SU-DHL-6 (cell line): ENCODE results near the gene SORCS2.

Experiments used
- H2AFZ ChIP-seq: fragments of 200-600 bp; sonication (generic); 2 replicates; pipeline ENCODE4 v1.6.1; 2014; ENCODE audit warnings: low read depth, mild to moderate bottlenecking, moderate library complexity, mixed read lengths, antibody characterized with exemption, low read length; ENCODE audit not compliant: severe bottlenecking
- H3F3A ChIP-seq: fragments of 200-600 bp; shearing (Covaris generic); 2 replicates; pipeline ENCODE4 v1.6.0; 2016; ENCODE audit warnings: antibody characterized with exemption, mild to moderate bottlenecking; ENCODE audit not compliant: insufficient read depth
- H3K27ac ChIP-seq: fragments of 200-600 bp; sonication (generic); 2 replicates; pipeline ENCODE4 v1.5.1; 2016; ENCODE audit warnings: low read depth, mild to moderate bottlenecking, low read length, moderate library complexity, mixed read lengths
- H3K27me3 ChIP-seq: fragments of 200-600 bp; sonication (generic), shearing (Covaris generic); 2 replicates; pipeline ENCODE4 v1.6.0; 2014; ENCODE audit warnings: mild to moderate bottlenecking, low read length
- H3K36me3 ChIP-seq: fragments of 200-600 bp; sonication (generic); 2 replicates; pipeline ENCODE4 v1.6.1; 2014; ENCODE audit warnings: mild to moderate bottlenecking, low read length, mixed read lengths
- H3K4me2 ChIP-seq: fragments of 300-600, 200-600 bp; shearing (Covaris generic), sonication (generic); 2 replicates; pipeline ENCODE4 v1.6.0; 2014; ENCODE audit warnings: low read length, low read depth, mild to moderate bottlenecking; ENCODE audit not compliant: poor library complexity, severe bottlenecking
- H3K4me3 ChIP-seq: fragments of 200-600 bp; sonication (generic); 2 replicates; pipeline ENCODE4 v1.5.1; 2014; ENCODE audit warnings: antibody characterized with exemption, low read length, mild to moderate bottlenecking, mixed read lengths; ENCODE audit not compliant: insufficient read depth, poor library complexity, severe bottlenecking
- H3K79me2 ChIP-seq: fragments of 200-600 bp; sonication (generic); 2 replicates; pipeline ENCODE4 v1.6.1; 2014; ENCODE audit warnings: mild to moderate bottlenecking, low read length, moderate library complexity; ENCODE audit not compliant: insufficient read depth
- H3K9ac ChIP-seq: fragments of 200-600 bp; sonication (generic); 2 replicates; pipeline ENCODE4 v1.7.0; 2014; ENCODE audit warnings: mild to moderate bottlenecking, low read length
- H3K9me2 ChIP-seq: fragments of 200-600 bp; sonication (generic); replicated peaks from 2 replicates; pipeline ENCODE4 v1.6.1; 2014; ENCODE audit warnings: low read length; ENCODE audit not compliant: insufficient read depth
- H3K9me3 ChIP-seq: fragments of 200-600 bp; sonication (generic); 2 replicates; pipeline ENCODE4 v1.6.1; 2014; ENCODE audit warnings: low read length, mixed read lengths; ENCODE audit not compliant: insufficient read depth
- H4K20me1 ChIP-seq: fragments of 200-600 bp; sonication (generic); 2 replicates; pipeline ENCODE4 v1.6.1; 2014; ENCODE audit warnings: low read depth, mild to moderate bottlenecking, antibody characterized with exemption, low read length, moderate library complexity, mixed read lengths
- CTCF ChIP-seq: fragments of 200-600 bp; sonication (generic); IDR thresholded peaks from one replicate; pipeline ENCODE4 v1.5.1; 2017; ENCODE audit warnings: antibody characterized with exemption, mild to moderate bottlenecking, low read length, moderate library complexity; ENCODE audit not compliant: insufficient read depth, poor library complexity, severe bottlenecking
- EZH2phosphoT487 ChIP-seq: fragments of 200-600 bp; sonication (generic), shearing (Covaris generic); conservative IDR thresholded peaks from 2 replicates; pipeline ENCODE4 v1.6.1; 2018; ENCODE audit warnings: mild to moderate bottlenecking, antibody characterized with exemption, low read length, moderate library complexity, mixed read lengths

The SORCS2 gene

DNA sequence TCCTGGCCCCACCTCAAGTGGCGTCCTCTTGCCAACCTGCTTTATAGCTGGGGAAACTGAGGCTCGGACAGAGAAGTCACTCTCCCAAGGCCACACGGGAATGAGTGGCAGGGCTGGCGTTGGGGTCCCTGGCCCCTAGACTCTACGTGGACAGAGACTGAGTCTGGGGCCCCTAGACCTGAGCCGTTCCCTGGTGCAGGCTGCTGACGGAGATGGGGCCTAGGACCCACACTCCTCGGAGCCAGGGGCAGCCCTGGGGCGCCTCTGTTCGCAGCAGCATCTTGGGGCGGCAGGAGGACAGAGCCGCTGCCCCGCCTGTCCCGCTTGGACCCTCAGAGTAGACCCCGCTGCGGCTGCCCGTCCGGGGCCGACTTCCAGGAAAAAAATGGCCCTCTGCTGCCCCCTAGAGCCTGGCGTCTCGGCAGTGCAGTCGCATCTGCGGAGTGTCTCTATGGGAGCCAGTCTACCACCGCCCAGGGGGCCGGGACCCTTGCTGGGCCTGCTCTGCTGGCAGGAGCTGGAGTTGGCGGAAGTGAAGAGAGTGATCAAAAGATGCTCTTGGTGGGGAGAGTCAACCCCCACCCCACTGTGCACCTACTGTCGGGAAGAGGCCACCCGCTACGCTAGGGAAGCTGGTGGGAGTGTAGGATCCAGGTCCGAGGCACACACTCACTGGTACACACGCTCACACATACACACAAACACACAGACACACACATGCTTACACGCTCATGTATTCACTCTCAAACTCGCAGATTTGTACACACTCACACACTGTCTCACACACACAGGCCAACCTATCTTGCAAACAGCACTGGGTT lies 527.2 kb downstream of the SORCS2 start:
- Histone ChIP-seq H3K4me3 (no peak overlapping the region), H3K36me3 (no peaks in the 10 kb centered on the region), H3K9me3 (no peaks in the 10 kb centered on the region), H3F3A (no peaks in the 10 kb centered on the region), H3K9ac (no peak overlapping the region), H3K4me2 (no peak overlapping the region), H3K27ac (no peak overlapping the region), H3K79me2 (no peaks in the 10 kb centered on the region), H4K20me1 (no peaks in the 10 kb centered on the region), H3K9me2 (no peaks in the 10 kb centered on the region), H2AFZ (no peak overlapping the region), H3K27me3 (no peaks in the 10 kb centered on the region)
- peak; percentile 66 for TF ChIP-seq CTCF
- TF ChIP-seq EZH2phosphoT487: no peak

DNA sequence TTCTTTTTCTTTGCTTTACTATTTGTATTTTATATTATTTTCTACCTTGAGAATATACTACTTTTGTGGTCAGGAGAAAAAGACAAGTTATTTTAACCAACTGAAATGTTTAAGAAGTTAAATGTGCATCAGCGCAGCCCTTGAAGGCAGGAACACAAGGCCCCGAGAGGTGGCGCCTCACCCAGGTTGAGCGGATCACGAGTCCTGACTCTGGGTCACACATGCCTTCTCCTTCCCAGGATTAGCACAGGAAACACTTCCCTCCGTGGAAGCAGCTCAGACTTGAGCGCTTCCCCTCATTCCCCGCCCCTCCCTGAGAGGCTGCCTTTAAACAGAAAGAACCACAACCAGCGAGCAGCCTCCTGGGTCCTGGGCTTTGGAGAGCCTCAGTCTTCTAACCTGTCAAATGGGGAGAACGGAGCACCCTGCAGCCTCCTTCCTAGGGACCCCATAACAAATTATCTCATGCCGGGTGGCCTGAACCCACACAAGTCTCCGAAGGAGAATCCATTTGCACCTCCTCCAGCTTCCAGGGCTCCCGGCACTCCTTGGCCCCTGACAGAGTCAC lies 529.7 kb downstream of the SORCS2 start:
- no peak overlapping the region for H3K4me2 ChIP-seq
- H3K9me2 ChIP-seq: no peaks in the 10 kb centered on the region
- no peaks in the 10 kb centered on the region for H3K27me3 ChIP-seq

GRCh38 chr4:7722766-7723387 lies 530.5 kb downstream of the SORCS2 start:
- TF ChIP-seq EZH2phosphoT487 (no peak), CTCF (no peak)
- Histone ChIP-seq H3K9me3 (no peaks in the 10 kb centered on the region), H3K9ac (no peak overlapping the region), H3K79me2 (no peaks in the 10 kb centered on the region), H4K20me1 (no peaks in the 10 kb centered on the region), H3K27ac (no peak overlapping the region), H3K4me2 (no peak overlapping the region), H3K27me3 (no peaks in the 10 kb centered on the region), H3K36me3 (no peaks in the 10 kb centered on the region), H3K4me3 (no peak overlapping the region), H2AFZ (no peak overlapping the region), H3F3A (no peaks in the 10 kb centered on the region), H3K9me2 (no peaks in the 10 kb centered on the region)

More for the DNA sequence above, 529.7 kb downstream of the SORCS2 start:
- no peak for TF ChIP-seq EZH2phosphoT487
- H3K27ac ChIP-seq: no peak overlapping the region
- no peaks in the 10 kb centered on the region for H3F3A ChIP-seq
- H3K36me3 ChIP-seq: no peaks in the 10 kb centered on the region
- no peaks in the 10 kb centered on the region for H3K79me2 ChIP-seq
- H3K4me3 ChIP-seq: no peak overlapping the region
- H3K9ac ChIP-seq: no peak overlapping the region
- H2AFZ ChIP-seq: no peak overlapping the region
- no peaks in the 10 kb centered on the region for H4K20me1 ChIP-seq
- H3K9me3 ChIP-seq: no peaks in the 10 kb centered on the region

GRCh38 chr4:7723625-7724024 lies 531.3 kb downstream of the SORCS2 start:
- Histone ChIP-seq H3K4me2 (no peak overlapping the region), H4K20me1 (no peaks in the 10 kb centered on the region), H3K79me2 (no peaks in the 10 kb centered on the region), H3K27ac (no peak overlapping the region), H3K9ac (no peak overlapping the region), H3K27me3 (no peaks in the 10 kb centered on the region), H3F3A (no peaks in the 10 kb centered on the region), H3K9me2 (no peaks in the 10 kb centered on the region), H3K9me3 (no peaks in the 10 kb centered on the region), H3K4me3 (no peak overlapping the region), H2AFZ (no peak overlapping the region), H3K36me3 (no peaks in the 10 kb centered on the region)
- no peak for TF ChIP-seq EZH2phosphoT487
